ENCODE measurements around the gene MACROD1.

MACROD1 gene

GRCh38 chr11:64131683-64132190 lies 34.2 kb downstream of the MACROD1 start:
- DNase-seq (ENCODE audit: low read depth in 2 of 2), result no peak

GRCh38 chr11:64130618-64131017 lies 35.3 kb downstream of the MACROD1 start:
- DNase-seq (ENCODE audit: low read depth in 2 of 2), result no peak

- DNase-seq (ENCODE audit: low read depth in 2 of 2), result no peak
These were observed 36.5 kb downstream of the MACROD1 start for GRCh38 chr11:64129403-64129802.

- no peak for DNase-seq (ENCODE audit: low read depth in 2 of 2)
These were observed 37.5 kb downstream of the MACROD1 start for GRCh38 chr11:64128255-64129006.

GRCh38 chr11:64127267-64128072 lies 38.4 kb downstream of the MACROD1 start:
- no peak for DNase-seq (ENCODE audit: low read depth in 2 of 2)

- no peak for DNase-seq (ENCODE audit: low read depth in 2 of 2)
These were observed 39.1 kb downstream of the MACROD1 start for GRCh38 chr11:64126796-64127195.

GRCh38 chr11:64126371-64126770 lies 39.5 kb downstream of the MACROD1 start:
- no peak for DNase-seq (ENCODE audit: low read depth in 2 of 2)

- DNase-seq (ENCODE audit: low read depth in 2 of 2), result no peak
These were observed 40.2 kb downstream of the MACROD1 start for GRCh38 chr11:64125676-64126075.

GRCh38 chr11:64124147-64124546 lies 41.8 kb downstream of the MACROD1 start:
- DNase-seq (ENCODE audit: low read depth in 2 of 2), result no peak

GRCh38 chr11:64123679-64124078 lies 42.2 kb downstream of the MACROD1 start:
- DNase-seq (ENCODE audit: low read depth in 2 of 2), result no peak

GRCh38 chr11:64122411-64123410 lies 43.2 kb downstream of the MACROD1 start:
- DNase-seq (ENCODE audit: low read depth in 2 of 2), result no peak

- no peak for DNase-seq (ENCODE audit: low read depth in 2 of 2)
These were observed 44.1 kb downstream of the MACROD1 start for GRCh38 chr11:64121663-64122410.

GRCh38 chr11:64120951-64121569 lies 44.9 kb downstream of the MACROD1 start:
- no peak for DNase-seq (ENCODE audit: low read depth in 2 of 2)

GRCh38 chr11:64119700-64120099 lies 46.2 kb downstream of the MACROD1 start:
- DNase-seq (ENCODE audit: low read depth in 2 of 2), result no peak

- DNase-seq (ENCODE audit: low read depth in 2 of 2), result no peak
These were observed 46.8 kb downstream of the MACROD1 start for GRCh38 chr11:64118876-64119665.

GRCh38 chr11:64117763-64118459 lies 48.0 kb downstream of the MACROD1 start:
- DNase-seq (ENCODE audit: low read depth in 2 of 2), result no peak

GRCh38 chr11:64115531-64116522 lies 50.1 kb downstream of the MACROD1 start:
- no peak for DNase-seq (ENCODE audit: low read depth in 2 of 2)

GRCh38 chr11:64114231-64114630 lies 51.7 kb downstream of the MACROD1 start:
- DNase-seq (ENCODE audit: low read depth in 2 of 2), result no peak
